ENCODE measurements around the gene KMO. TPM values are rescaled to one million over a fixed set of nuclear protein-coding genes. Genes with fewer than 3 reads are reported as not detected.

The KMO gene
- total and polyA plus RNA-seq, 2 of the 8 experiments (the other 6 are each of a cell fraction or from before 2014, with no cell fraction given): not detected

DNA sequence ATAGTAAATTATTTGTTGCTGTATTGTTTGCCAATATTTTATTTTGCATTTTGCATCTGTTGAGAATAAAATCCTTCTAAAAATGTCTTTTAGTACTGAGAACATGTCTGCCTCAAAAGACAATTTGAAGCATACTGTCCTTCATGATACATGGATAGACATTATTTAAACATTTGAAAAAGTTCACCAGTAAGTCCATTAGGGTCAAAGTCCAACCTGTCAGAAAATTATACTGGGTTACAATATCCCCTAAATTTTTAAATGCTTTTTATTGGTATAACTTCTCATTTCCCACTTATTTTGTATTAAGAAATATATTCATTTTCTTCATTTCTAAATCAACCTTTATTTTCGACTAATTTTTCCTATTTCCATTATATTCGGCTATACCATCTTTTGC is 98.7 kb downstream of the KMO start:
- WGBS, 2 experiments (ENCODE audit: extremely low coverage in 1 of 2, insufficient coverage in 1 of 2, insufficient read length in 1 of 2, insufficient replicate concordance in 2 of 2, low coverage in 1 of 2, low lambda C conversion rate in 2 of 2, missing lambda C conversion rate in 1 of 2): 94 to 100% methylated on average over 2 of the region's 2 CpGs
- H3K79me2 ChIP-seq (ENCODE audit: control insufficient read depth in 1 of 2, insufficient read depth in 2 of 2, low read length in 2 of 2): peaks cover 0 to 55% of the 10 kb centered on the region in 2 experiments; a peak in 3 of 4 replicates
- TF ChIP-seq KDM4A (IDR thresholded peaks at IDR 0.05; ENCODE audit: low read depth, low read length, severe bottlenecking) (no peak), GTF2F1 (IDR thresholded peaks at IDR 0.05; ENCODE audit: borderline replicate concordance, low read depth, low read length) (no peak), NANOG (IDR thresholded peaks at IDR 0.05; ENCODE audit: insufficient read depth, low read depth, low read length, poor library complexity, severe bottlenecking) (no peak), RAD21 (IDR thresholded peaks at IDR 0.05 in 1 of 2, conservative IDR thresholded peaks at IDR 0.05 in 1 of 2; ENCODE audit: low read depth in 2 of 2, low read length in 2 of 2) (no peak), SP2 (IDR thresholded peaks at IDR 0.05; ENCODE audit: low read length) (no peak), POU5F1 (IDR thresholded peaks at IDR 0.05; ENCODE audit: low read depth, low read length) (no peak), CHD1 (IDR thresholded peaks at IDR 0.05; ENCODE audit: low read depth, low read length) (no peak), SRF (IDR thresholded peaks at IDR 0.05; ENCODE audit: low read depth, low read length) (no peak), USF2 (IDR thresholded peaks at IDR 0.05; ENCODE audit: low read length) (no peak), POLR2A (IDR thresholded peaks at IDR 0.05; ENCODE audit: control extremely low read depth in 1 of 2, low read depth in 2 of 2, low read length in 2 of 2) (no peak), SIX5 (IDR thresholded peaks at IDR 0.05; ENCODE audit: low read depth, low read length) (no peak), SAP30 (IDR thresholded peaks at IDR 0.05; ENCODE audit: insufficient read depth, insufficient replicate concordance, low read length) (no peak)
- TF ChIP-seq, protein P1, sequence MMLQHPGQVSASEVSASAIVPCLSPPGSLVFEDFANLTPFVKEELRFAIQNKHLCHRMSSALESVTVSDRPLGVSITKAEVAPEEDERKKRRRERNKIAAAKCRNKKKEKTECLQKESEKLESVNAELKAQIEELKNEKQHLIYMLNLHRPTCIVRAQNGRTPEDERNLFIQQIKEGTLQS (IDR thresholded peaks at IDR 0.05; ENCODE audit: insufficient read depth, low read depth, low read length): no peak

More for the DNA sequence above, 98.7 kb downstream of the KMO start:
- CTCF ChIA-PET (ENCODE audit: partially characterized antibody): interaction anchor here (1.1 kb wide), 1 partner anchor 20 kb away, joined by 3 read pairs; no protein-coding TSS in a partner anchor
- FAIRE-seq: no peak
- Histone ChIP-seq H2BK15ac (ENCODE audit: low read length) (no peak overlapping the region), H3K27ac (ENCODE audit: low read depth, low read length) (no peak overlapping the region), H2BK120ac (replicated peaks; ENCODE audit: low read depth, low read length) (no peak overlapping the region), H4K8ac (ENCODE audit: extremely low read depth, insufficient read depth, low read length) (no peak overlapping the region), H3K4me2 (ENCODE audit: insufficient read depth in 1 of 2, low read depth in 2 of 2, low read length in 2 of 2) (no peak overlapping the region), H3K23me2 (ENCODE audit: low read depth, low read length) (no peaks in the 10 kb centered on the region), H4K91ac (replicated peaks; ENCODE audit: insufficient read length, low read length) (no peak overlapping the region), H3K9ac (replicated peaks in 1 of 4; ENCODE audit: extremely low read depth in 1 of 4, low read depth in 3 of 4, low read length in 3 of 4) (no peak overlapping the region), H2BK20ac (ENCODE audit: low read length) (no peak overlapping the region), H3K79me1 (ENCODE audit: low read depth, low read length) (no peaks in the 10 kb centered on the region), H3K9me3 (ENCODE audit: insufficient read depth in 2 of 2, low read depth in 1 of 2, low read length in 1 of 2) (no peaks in the 10 kb centered on the region), H3K14ac (ENCODE audit: insufficient read length) (no peak overlapping the region), H2BK12ac (ENCODE audit: low read depth, low read length) (no peak overlapping the region), H3K23ac (ENCODE audit: insufficient read length) (no peak overlapping the region), H3K4me3 (ENCODE audit: extremely low read depth in 1 of 4, insufficient read depth in 2 of 4, low read depth in 3 of 4, low read length in 4 of 4) (no peak overlapping the region), H3K36me3 (ENCODE audit: control insufficient read depth in 2 of 4, insufficient read depth in 4 of 4, low read length in 3 of 4) (peaks cover 0 to 34% (median 11%) of the 10 kb centered on the region in 4 experiments; a peak in 6 of 8 replicates), H4K20me1 (replicated peaks in 1 of 2; ENCODE audit: control insufficient read depth in 1 of 2, insufficient read depth in 2 of 2, low read length in 2 of 2) (peaks cover 2 to 6% of the 10 kb centered on the region in 2 experiments), H3K4ac (replicated peaks; ENCODE audit: insufficient read length, low read depth, low read length) (no peak overlapping the region), H2BK5ac (ENCODE audit: low read depth, low read length) (no peak overlapping the region), H2AFZ (ENCODE audit: low read length) (no peak overlapping the region), H4K5ac (ENCODE audit: insufficient read length, low read depth, low read length) (no peak overlapping the region), H3K27me3 (replicated peaks in 1 of 4; ENCODE audit: control insufficient read depth in 3 of 4, extremely low read depth in 1 of 4, insufficient read depth in 3 of 4, low read length in 3 of 4) (no peaks in the 10 kb centered on the region), H2AK5ac (ENCODE audit: low read depth, low read length) (no peak overlapping the region), H3K4me1 (replicated peaks in 1 of 4; ENCODE audit: control insufficient read depth in 3 of 4, insufficient read depth in 4 of 4, low read length in 3 of 4) (peaks cover 0 to 3% (median 0%) of the 10 kb centered on the region in 4 experiments; a peak in 3 of 7 replicates), H3K18ac (ENCODE audit: extremely low read depth, low read length) (no peak overlapping the region), H3K56ac (replicated peaks; ENCODE audit: insufficient read length, low read depth, low read length) (no peak overlapping the region)
- POLR2A ChIA-PET (ENCODE audit: partially characterized antibody): no interaction called here
- no peak for DNase-seq (ENCODE audit: low read depth in 1 of 2, low spot score in 2 of 2)
